ENCODE results near the gene SCUBE3.

SCUBE3 gene

GRCh38 chr6:35244551-35244950, 30.8 kb downstream of the SCUBE3 start:
- no peak for TF ChIP-seq CTCF (IDR thresholded peaks at IDR 0.05; ENCODE audit: low read depth, low read length)
- H3K4me3 ChIP-seq (ENCODE audit: low read depth, low read length): no peak overlapping the region
- DNase-seq (ENCODE audit: low read depth, low spot score): no peak
- in situ Hi-C loops (cut with HindIII; ENCODE audit: low sequenced_read_pairs): no loop called here

GRCh38 chr6:35247642-35248231, 34.0 kb downstream of the SCUBE3 start:
- TF ChIP-seq CTCF (IDR thresholded peaks at IDR 0.05; ENCODE audit: low read depth, low read length): no peak
- no peak overlapping the region for H3K4me3 ChIP-seq (ENCODE audit: low read depth, low read length)
- no peak for DNase-seq (ENCODE audit: low read depth, low spot score)
- in situ Hi-C loops (cut with HindIII; ENCODE audit: low sequenced_read_pairs): no loop called here

GRCh38 chr6:35248300-35248699, 34.5 kb downstream of the SCUBE3 start:
- peak; percentile 22 for DNase-seq (ENCODE audit: low read depth, low spot score)
- H3K4me3 ChIP-seq (ENCODE audit: low read depth, low read length): no peak overlapping the region
- in situ Hi-C loops (cut with HindIII; ENCODE audit: low sequenced_read_pairs): no loop called here
- no peak for TF ChIP-seq CTCF (IDR thresholded peaks at IDR 0.05; ENCODE audit: low read depth, low read length)

GRCh38 chr6:35248965-35249364, 35.2 kb downstream of the SCUBE3 start:
- no peak for DNase-seq (ENCODE audit: low read depth, low spot score)
- TF ChIP-seq CTCF (IDR thresholded peaks at IDR 0.05; ENCODE audit: low read depth, low read length): no peak
- H3K4me3 ChIP-seq (ENCODE audit: low read depth, low read length): no peak overlapping the region
- in situ Hi-C loops (cut with HindIII; ENCODE audit: low sequenced_read_pairs): no loop called here

- in situ Hi-C loops (cut with HindIII; ENCODE audit: low sequenced_read_pairs): no loop called here
- DNase-seq (ENCODE audit: low read depth, low spot score): no peak
- no peak for TF ChIP-seq CTCF (IDR thresholded peaks at IDR 0.05; ENCODE audit: low read depth, low read length)
- no peak overlapping the region for H3K4me3 ChIP-seq (ENCODE audit: low read depth, low read length)
These were observed 38.2 kb downstream of the SCUBE3 start for GRCh38 chr6:35251949-35252348.

GRCh38 chr6:35253249-35253648, 39.5 kb downstream of the SCUBE3 start:
- H3K4me3 ChIP-seq (ENCODE audit: low read depth, low read length): no peak overlapping the region
- TF ChIP-seq CTCF (IDR thresholded peaks at IDR 0.05; ENCODE audit: low read depth, low read length): no peak
- in situ Hi-C loops (cut with HindIII; ENCODE audit: low sequenced_read_pairs): no loop called here
- DNase-seq (ENCODE audit: low read depth, low spot score): no peak

GRCh38 chr6:35258336-35258735, 44.6 kb downstream of the SCUBE3 start:
- DNase-seq (ENCODE audit: low read depth, low spot score): no peak
- TF ChIP-seq CTCF (IDR thresholded peaks at IDR 0.05; ENCODE audit: low read depth, low read length): no peak
- peak overlapping the region; percentile 93 for H3K4me3 ChIP-seq (ENCODE audit: low read depth, low read length)
- in situ Hi-C loops (cut with HindIII; ENCODE audit: low sequenced_read_pairs): no loop called here
